ENCODE results near the gene BAAT.

BAAT gene

DNA sequence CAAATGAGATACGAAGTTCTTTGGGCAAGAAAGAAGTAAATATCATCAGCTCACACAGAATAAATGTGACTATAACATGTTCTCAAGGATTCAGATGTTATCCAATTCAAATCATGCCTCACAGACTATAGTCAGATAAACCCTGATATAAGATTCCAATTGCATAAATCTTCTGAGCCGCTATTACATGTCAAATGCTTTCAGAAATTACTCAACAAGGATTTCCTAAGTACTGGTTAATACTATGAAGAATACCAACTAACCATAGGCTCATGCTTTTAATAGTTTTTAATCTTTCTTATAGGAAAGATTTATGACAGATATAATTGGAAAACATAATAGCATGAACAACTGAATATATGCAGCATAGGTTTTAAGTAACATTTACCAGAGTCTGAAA lies 73.6 kb downstream of the BAAT start:
- DNase-seq (ENCODE audit: low spot score): no peak
- TF ChIP-seq, protein P1, sequence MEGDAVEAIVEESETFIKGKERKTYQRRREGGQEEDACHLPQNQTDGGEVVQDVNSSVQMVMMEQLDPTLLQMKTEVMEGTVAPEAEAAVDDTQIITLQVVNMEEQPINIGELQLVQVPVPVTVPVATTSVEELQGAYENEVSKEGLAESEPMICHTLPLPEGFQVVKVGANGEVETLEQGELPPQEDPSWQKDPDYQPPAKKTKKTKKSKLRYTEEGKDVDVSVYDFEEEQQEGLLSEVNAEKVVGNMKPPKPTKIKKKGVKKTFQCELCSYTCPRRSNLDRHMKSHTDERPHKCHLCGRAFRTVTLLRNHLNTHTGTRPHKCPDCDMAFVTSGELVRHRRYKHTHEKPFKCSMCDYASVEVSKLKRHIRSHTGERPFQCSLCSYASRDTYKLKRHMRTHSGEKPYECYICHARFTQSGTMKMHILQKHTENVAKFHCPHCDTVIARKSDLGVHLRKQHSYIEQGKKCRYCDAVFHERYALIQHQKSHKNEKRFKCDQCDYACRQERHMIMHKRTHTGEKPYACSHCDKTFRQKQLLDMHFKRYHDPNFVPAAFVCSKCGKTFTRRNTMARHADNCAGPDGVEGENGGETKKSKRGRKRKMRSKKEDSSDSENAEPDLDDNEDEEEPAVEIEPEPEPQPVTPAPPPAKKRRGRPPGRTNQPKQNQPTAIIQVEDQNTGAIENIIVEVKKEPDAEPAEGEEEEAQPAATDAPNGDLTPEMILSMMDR (IDR thresholded peaks at IDR 0.05): no peak
- no peak overlapping the region for H3K4me3 ChIP-seq
- no peak overlapping the region for H3K27ac ChIP-seq
